ENCODE results near the gene SDK1.

SDK1 gene

DNA sequence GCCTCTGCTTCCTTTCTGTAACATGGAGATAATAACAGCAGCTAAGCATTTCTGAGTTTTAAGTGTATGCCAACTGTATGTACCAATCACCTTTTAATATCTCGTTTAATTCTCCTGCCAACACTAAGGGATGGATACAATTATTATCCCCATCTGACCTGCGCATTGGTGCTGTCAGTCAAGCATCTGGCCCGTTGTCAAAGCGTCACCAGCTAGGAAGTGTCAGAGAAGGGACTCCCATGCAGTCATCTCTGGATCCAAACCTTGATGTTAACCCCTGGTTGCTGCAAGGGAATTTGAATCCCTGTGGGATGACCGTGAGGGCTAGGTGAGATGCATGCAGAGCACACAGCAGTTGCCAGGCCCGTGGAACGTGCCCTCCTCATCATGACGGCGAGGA is 506.8 kb downstream of the SDK1 start:
- no peak for DNase-seq (ENCODE audit: low read depth)
- H3K4me3 ChIP-seq (ENCODE audit: low read length) = no peak overlapping the region
- TF ChIP-seq, protein P1, sequence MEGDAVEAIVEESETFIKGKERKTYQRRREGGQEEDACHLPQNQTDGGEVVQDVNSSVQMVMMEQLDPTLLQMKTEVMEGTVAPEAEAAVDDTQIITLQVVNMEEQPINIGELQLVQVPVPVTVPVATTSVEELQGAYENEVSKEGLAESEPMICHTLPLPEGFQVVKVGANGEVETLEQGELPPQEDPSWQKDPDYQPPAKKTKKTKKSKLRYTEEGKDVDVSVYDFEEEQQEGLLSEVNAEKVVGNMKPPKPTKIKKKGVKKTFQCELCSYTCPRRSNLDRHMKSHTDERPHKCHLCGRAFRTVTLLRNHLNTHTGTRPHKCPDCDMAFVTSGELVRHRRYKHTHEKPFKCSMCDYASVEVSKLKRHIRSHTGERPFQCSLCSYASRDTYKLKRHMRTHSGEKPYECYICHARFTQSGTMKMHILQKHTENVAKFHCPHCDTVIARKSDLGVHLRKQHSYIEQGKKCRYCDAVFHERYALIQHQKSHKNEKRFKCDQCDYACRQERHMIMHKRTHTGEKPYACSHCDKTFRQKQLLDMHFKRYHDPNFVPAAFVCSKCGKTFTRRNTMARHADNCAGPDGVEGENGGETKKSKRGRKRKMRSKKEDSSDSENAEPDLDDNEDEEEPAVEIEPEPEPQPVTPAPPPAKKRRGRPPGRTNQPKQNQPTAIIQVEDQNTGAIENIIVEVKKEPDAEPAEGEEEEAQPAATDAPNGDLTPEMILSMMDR (IDR thresholded peaks at IDR 0.05; ENCODE audit: insufficient read depth, low read depth, low read length, missing control alignments) = no peak

DNA sequence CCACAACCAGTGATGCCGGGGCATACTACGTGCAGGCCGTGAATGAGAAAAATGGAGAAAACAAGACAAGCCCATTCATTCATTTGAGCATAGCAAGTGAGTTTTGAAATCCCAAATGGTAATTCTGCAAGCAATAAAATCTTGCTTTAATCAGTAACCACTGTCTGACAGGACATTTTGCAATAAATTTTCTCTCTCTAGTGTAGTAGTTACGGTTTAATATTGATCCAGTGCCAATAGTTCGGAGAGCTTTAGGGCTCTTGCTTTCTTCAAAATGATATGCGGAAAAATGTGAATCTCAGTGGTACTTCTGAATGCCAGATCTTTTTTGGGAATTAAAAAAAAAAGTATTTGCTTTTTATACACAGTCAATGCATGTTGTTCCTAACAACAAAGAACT is 520.4 kb downstream of the SDK1 start:
- H3K4me3 ChIP-seq (ENCODE audit: low read length) = no peak overlapping the region
- TF ChIP-seq, protein P1 (IDR thresholded peaks at IDR 0.05; ENCODE audit: insufficient read depth, low read depth, low read length, missing control alignments) = no peak
- no peak for DNase-seq (ENCODE audit: low read depth)

DNA sequence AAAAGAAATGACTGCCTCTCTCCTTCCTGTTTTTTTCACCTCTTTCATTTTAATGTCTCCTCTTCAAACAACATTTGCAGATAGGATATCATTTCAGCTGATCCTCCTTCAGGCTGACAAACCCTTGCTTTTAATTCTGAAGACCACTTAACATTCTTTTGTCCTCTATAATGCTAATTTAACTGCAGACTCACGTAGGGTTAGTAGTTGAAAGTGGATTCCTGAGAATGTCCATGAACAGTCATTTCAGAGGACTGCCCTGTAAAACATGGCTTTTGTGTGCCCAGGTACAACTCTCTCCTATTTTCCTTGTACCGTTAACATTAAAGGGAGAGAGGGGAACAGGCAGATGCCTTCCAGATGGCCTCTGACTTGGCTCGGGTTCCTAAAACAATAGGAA is 524.4 kb downstream of the SDK1 start:
- TF ChIP-seq, protein P1 (IDR thresholded peaks at IDR 0.05; ENCODE audit: insufficient read depth, low read depth, low read length, missing control alignments) = no peak
- no peak for DNase-seq (ENCODE audit: low read depth)
- no peak overlapping the region for H3K4me3 ChIP-seq (ENCODE audit: low read length)

DNA sequence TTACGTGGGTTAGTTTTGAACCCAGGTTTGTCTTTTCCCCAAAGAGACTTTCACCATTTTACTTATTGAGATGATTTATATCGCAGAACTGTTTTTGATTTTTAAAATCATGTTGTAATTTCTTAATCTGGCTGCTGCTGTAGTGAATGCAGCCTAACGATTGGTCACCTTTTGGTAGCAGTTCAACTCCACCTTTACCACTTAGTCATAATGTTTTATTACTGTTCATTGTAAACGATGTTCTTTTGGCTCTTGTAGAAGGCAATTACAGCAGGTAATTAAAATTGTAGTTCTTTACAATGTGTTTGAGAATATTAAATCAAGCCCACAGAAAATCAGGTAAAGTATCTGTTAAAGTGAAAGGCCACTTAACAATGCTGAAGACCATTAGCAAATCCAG is 531.1 kb downstream of the SDK1 start:
- no peak for DNase-seq (ENCODE audit: low read depth)
- TF ChIP-seq, protein P1 (IDR thresholded peaks at IDR 0.05; ENCODE audit: insufficient read depth, low read depth, low read length, missing control alignments) = no peak
- H3K4me3 ChIP-seq (ENCODE audit: low read length) = no peak overlapping the region

DNA sequence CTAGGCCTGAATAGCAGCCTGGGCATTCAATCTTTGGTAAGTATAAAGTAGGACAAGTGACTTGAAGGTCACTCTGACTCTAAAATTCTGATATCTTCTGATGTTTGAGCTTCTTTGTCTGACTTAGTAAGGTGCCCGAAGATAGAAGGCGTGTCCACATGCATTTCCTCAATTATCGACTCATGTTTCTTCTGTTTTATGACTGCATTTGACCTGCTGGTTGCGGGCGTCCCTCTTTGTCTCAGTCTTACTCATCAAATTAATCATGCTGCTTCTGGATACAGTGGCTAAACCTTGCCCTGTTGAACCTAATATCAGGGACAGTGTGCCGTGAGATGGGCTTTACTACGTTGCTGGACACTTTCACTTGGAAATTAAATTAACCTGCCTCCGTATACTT is 534.1 kb downstream of the SDK1 start:
- TF ChIP-seq, protein P1 (IDR thresholded peaks at IDR 0.05; ENCODE audit: insufficient read depth, low read depth, low read length, missing control alignments) = no peak
- peak; percentile 66 for DNase-seq (ENCODE audit: low read depth)

DNA sequence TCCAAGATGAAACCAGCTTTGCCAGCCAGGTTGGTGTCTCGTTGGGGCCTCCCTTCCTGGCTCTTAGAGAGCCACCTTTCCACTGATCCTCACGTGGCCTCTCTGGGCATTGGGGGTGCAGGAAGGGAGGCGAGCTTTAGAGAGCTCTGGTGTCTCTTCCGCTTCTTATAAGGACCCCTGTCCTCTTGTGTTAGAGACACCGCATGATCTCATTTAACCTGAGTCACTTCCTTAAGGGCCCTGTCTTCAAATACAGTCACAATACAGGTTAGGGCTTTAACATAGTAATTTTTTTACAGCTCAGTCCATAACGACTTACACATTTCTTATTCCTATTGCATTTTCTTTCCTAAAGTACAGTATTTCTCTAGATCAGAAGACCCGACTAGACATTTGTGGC is 535.8 kb downstream of the SDK1 start:
- H3K4me3 ChIP-seq (ENCODE audit: low read length) = no peak overlapping the region
- no peak for DNase-seq (ENCODE audit: low read depth)
- TF ChIP-seq, protein P1 (IDR thresholded peaks at IDR 0.05; ENCODE audit: insufficient read depth, low read depth, low read length, missing control alignments) = no peak

More for the DNA sequence above, 534.1 kb downstream of the SDK1 start:
- H3K4me3 ChIP-seq (ENCODE audit: low read length) = no peak overlapping the region

DNA sequence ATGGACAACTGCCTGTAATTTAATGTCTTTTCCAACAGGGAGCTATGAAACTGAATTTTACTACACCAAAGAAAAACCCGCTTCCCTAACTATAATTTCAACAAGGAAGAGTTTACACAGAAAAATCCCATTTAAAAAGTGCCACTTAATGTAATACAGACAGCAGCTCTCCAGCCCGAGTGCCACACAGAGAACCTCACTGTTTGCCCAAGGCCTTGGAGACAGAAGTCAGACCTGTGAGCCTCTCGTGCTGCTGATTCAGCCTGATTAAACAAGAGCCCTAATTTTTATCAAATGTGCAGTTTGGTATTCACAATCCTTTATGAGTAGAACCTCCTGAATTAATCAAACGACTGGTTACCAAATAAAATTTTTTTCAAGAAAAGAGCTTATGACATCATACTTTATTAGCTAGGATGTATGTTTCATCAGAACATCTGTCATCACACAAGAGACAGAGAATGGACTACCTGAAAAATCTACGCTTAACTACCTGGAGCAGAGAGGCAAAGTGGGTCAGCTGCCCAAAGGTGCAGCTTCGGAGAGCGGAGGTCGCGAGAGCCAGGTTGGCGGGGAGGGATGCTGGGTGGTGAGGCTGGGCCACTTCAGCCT is 543.6 kb downstream of the SDK1 start:
- H3K4me3 ChIP-seq (ENCODE audit: low read length) = no peak overlapping the region
- DNase-seq (ENCODE audit: low read depth) = no peak
- TF ChIP-seq, protein P1 (IDR thresholded peaks at IDR 0.05; ENCODE audit: insufficient read depth, low read depth, low read length, missing control alignments) = no peak
